Type B pancreatic cell (in vitro differentiated cells): ENCODE measurements around the gene MTMR10. TPM values are rescaled to one million over a fixed set of nuclear protein-coding genes. Genes with fewer than 3 reads are reported as not detected.

Source experiments
- DNase-seq: peaks from one replicate; pipeline ENCODE4 v3.0.0; 2021; ENCODE audit warnings: mixed read lengths; ENCODE audit not compliant: unreplicated experiment; ENCODE audit errors: extremely low spot score
- H3K27ac Mint-ChIP-seq: 2 replicates; pipeline ENCODE4 v1.8.0; 2021; ENCODE audit warnings: mild to moderate bottlenecking, mixed read lengths
- H3K27me3 Mint-ChIP-seq: 2 replicates; pipeline ENCODE4 v1.8.0; 2021; ENCODE audit warnings: mixed read lengths
- H3K36me3 Mint-ChIP-seq: 2 replicates; pipeline ENCODE4 v1.8.0; 2021; ENCODE audit warnings: mixed read lengths
- H3K4me1 Mint-ChIP-seq: one replicate; pipeline ENCODE4 v1.8.0; 2021; ENCODE audit warnings: mixed read lengths; ENCODE audit not compliant: unreplicated experiment
- H3K4me3 Mint-ChIP-seq: 2 replicates; pipeline ENCODE4 v1.8.0; 2021; ENCODE audit warnings: mild to moderate bottlenecking, mixed read lengths
- H3K9me3 Mint-ChIP-seq: 2 replicates; pipeline ENCODE4 v1.8.0; 2021; ENCODE audit warnings: mixed read lengths
- CTCF ChIP-seq: fragments of 200-600 bp; sonication (generic); conservative IDR thresholded peaks from 2 replicates; pipeline ENCODE4 v1.5.0; 2021; ENCODE audit warnings: antibody characterized with exemption, mild to moderate bottlenecking
- total RNA-seq: library from RNA; stranded (reverse); gene quantifications from 2 replicates; pipeline ENCODE4 v1.2.1, GENCODE V29; 2021; ENCODE audit warnings: low replicate concordance

Gene MTMR10
- total RNA-seq, 1 donor from 2014 or later, result 16.7 TPM

DNA sequence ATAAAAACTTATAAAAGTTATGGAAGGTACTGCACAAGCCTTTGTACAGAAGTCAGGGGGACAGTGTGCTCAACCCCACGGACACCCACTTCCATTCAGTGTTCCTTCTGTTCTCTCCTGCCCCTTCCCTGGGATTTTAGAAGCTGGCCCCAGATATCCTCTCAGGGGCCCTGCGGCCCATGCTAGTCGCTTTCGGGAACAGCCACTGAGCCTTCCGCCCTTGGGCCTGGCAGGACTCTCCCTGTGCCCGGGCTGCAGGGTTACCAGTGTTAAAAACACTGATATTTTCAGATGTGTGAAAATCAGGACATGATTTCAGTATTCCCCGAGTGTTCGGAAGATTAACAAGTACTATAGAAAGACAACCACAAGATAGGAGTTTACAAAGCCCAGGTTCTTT is 65.3 kb downstream of the MTMR10 start:
- H3K27me3 Mint-ChIP-seq, result no peaks in the 10 kb centered on the region
- no peak overlapping the region for H3K4me3 Mint-ChIP-seq
- DNase-seq, result no peak
- H3K4me1 Mint-ChIP-seq, result peaks cover 8% of the 10 kb centered on the region
- no peak overlapping the region for H3K27ac Mint-ChIP-seq
- H3K36me3 Mint-ChIP-seq, result peaks cover 27% of the 10 kb centered on the region
- TF ChIP-seq CTCF, result no peak
- no peaks in the 10 kb centered on the region for H3K9me3 Mint-ChIP-seq

DNA sequence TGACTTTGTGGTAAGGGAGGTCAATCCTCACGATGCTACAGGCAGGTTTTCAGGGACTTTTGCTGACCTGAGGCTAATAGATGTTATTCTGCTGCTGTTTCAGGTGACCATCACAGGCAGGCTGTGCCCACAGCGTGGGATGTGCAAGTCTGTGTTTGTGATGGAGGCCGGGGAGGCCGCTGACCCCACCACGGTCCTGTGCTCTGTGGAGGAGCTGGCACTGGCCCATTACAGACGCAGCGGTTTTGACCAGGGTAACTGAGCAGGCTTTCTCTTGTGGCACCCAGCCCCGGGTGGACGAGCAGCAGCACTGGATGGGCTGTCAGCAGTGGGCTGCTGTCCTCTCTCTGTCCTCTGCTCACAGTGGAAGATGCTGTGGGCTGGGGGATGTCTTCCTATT is 65.7 kb downstream of the MTMR10 start:
- H3K9me3 Mint-ChIP-seq, result no peaks in the 10 kb centered on the region

DNA sequence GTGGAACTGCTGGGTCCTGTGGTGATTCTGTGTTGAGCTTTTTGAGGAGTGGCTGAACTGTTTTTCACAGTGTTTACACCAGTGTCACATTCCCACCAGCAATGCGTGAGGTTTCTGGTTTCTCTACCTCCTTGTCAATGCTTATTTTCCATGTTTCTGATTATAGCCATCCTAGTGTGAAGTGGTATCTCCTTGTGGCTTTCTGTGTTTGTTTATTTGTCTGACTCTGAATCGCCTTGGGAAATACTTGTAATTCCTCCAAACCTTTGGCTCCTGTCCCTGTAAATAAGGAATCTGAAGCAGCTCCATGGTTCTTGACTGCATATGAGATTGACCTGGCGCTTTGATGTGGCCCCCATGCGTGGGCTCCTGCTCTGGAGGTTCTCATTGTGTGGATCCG is 67.1 kb downstream of the MTMR10 start:
- no peak for TF ChIP-seq CTCF
- Mint-ChIP-seq H3K9me3 (no peaks in the 10 kb centered on the region), H3K27me3 (no peaks in the 10 kb centered on the region), H3K27ac (no peak overlapping the region), H3K4me3 (no peak overlapping the region), H3K4me1 (peaks cover 8% of the 10 kb centered on the region), H3K36me3 (peaks cover 20% of the 10 kb centered on the region)
- no peak for DNase-seq

More for the DNA sequence above, 65.7 kb downstream of the MTMR10 start:
- no peaks in the 10 kb centered on the region for H3K27me3 Mint-ChIP-seq
- H3K36me3 Mint-ChIP-seq, result peaks cover 22% of the 10 kb centered on the region
- H3K4me3 Mint-ChIP-seq, result no peak overlapping the region
- H3K27ac Mint-ChIP-seq, result no peak overlapping the region
- peaks cover 8% of the 10 kb centered on the region for H3K4me1 Mint-ChIP-seq
- DNase-seq, result no peak
- TF ChIP-seq CTCF, result no peak

DNA sequence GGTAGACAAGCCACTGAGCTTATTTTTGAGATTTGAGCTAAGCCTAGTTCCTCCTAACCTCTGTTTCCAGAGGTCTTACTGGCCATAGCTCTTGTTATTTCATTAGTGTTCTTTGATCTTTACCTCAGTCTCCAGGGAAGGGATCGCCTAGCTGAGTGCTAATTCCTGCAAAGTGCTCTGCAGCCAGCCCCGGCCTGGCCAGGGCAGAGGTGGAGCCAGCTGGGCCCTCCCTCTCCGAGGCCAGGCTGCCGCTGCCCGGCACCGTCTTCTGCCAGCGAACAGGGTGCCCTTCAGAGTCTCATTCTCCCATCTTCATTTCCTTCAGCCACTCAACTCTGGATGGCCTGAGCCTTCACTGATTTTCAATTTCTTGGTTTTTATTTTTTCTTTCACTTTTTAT is 68.0 kb downstream of the MTMR10 start:
- no peak for TF ChIP-seq CTCF
- no peaks in the 10 kb centered on the region for H3K27me3 Mint-ChIP-seq
- DNase-seq, result no peak
- H3K4me3 Mint-ChIP-seq, result no peak overlapping the region
- H3K27ac Mint-ChIP-seq, result peak overlapping the region; percentile 11
- peaks cover 8% of the 10 kb centered on the region for H3K4me1 Mint-ChIP-seq
- peaks cover 16% of the 10 kb centered on the region for H3K36me3 Mint-ChIP-seq
- H3K9me3 Mint-ChIP-seq, result no peaks in the 10 kb centered on the region

DNA sequence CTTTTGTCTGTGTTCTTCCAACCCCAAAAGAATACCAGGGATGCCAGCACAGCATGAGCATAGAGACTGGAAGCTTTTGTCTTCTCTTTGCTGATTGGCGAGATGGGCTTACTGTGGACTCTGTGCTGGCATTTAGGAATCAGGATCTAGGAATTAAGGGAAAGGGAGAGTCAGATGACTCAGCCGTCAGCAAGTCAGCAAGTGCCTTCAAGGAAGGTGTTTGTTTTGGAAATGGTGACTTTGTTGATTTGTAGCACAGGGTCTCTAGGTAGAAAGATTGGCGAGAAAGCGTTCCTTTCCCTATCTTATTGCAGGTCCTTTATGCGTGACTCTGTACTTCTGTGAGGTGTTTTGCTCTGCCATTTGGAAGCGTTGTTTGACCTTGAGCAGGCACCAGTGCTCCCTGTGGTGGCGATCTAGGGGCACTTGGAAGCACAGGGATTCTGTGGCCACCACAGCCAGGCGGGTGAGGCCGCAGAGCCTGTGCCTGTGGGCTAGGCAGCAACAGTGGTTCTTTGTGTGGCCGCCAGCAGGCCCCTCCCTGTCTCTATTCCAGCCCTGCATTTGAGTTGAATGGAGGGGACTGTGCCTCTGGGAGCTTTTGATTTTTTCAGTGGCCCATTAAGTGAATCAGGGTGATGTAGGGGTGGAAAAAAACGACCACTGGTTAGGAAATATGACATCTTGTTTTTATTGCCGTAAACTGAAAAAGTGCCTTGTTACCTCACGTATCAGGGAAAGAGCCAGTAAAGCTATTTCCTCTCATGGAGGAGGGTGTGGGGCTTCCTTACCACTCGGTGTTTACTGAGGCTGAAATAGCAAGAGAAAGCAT is 68.7 kb downstream of the MTMR10 start:
- H3K27ac Mint-ChIP-seq, result peak overlapping the region; percentile 70
- TF ChIP-seq CTCF, result no peak
- no peaks in the 10 kb centered on the region for H3K9me3 Mint-ChIP-seq
- H3K36me3 Mint-ChIP-seq, result peaks cover 13% of the 10 kb centered on the region
- no peak for DNase-seq
- H3K4me3 Mint-ChIP-seq, result no peak overlapping the region
- H3K27me3 Mint-ChIP-seq, result no peaks in the 10 kb centered on the region
- peaks cover 8% of the 10 kb centered on the region for H3K4me1 Mint-ChIP-seq
